Lower leg skin (tissue), 4 donors: ENCODE measurements around the gene ELMO3. TPM values are rescaled to one million over a fixed set of nuclear protein-coding genes. Genes with fewer than 3 reads are reported as not detected.
A peak's percentile ranks its signal among the peaks of the same experiment; 100 is the strongest.

Source experiments
- DNase-seq, 2 donors: peaks; one replicate each; pipeline ENCODE4 v3.0.0-alpha.2; 2019; ENCODE audit warnings: low spot score in 2 of 2
- H3K4me3 ChIP-seq: fragments of 200-600 bp; sonication (generic); 2 replicates; pipeline ENCODE4 v1.5.1; 2017; ENCODE audit warnings: mild to moderate bottlenecking, low read depth; ENCODE audit not compliant: poor library complexity, severe bottlenecking
- POLR2A ChIP-seq, 2 donors: fragments of 450-650 bp; IDR thresholded peaks; one replicate each; pipeline ENCODE4 v1.6.1; 2016 to 2017; ENCODE audit warnings: antibody characterized with exemption in 2 of 2, mild to moderate bottlenecking in 1 of 2, moderate library complexity in 1 of 2
- WGBS, 2 donors: methylation state at CpG; one replicate each; pipeline ENCODE4 v1.1.5; 2018; 5-methylcytosine and 5-hydroxymethylcytosine counted together
- intact Hi-C: fragments of 100-400 bp; cut with DNase I; formaldehyde crosslinking; loops from one replicate; pipeline ENCODE4 v1.15.0; 2023; ENCODE audit warnings: low total_unique reads
- total RNA-seq, 4 donors: library from RNA; depleted of rRNA; stranded (reverse); fragments of >200 nt; gene quantifications; one replicate each; pipeline ENCODE4 v1.1.0, GENCODE V29; 2016
- TF ChIP-seq, protein P1 (sequence below), 3 donors: fragments of 450-650 bp; IDR thresholded peaks; one replicate each; pipeline ENCODE4 v1.5.1; 2016; ENCODE audit warnings: antibody characterized with exemption in 3 of 3, mild to moderate bottlenecking in 3 of 3, moderate library complexity in 2 of 3

ELMO3 gene
- total RNA-seq, 4 donors from 2014 or later = 37.2 to 62.2 (median 51.6) TPM

DNA sequence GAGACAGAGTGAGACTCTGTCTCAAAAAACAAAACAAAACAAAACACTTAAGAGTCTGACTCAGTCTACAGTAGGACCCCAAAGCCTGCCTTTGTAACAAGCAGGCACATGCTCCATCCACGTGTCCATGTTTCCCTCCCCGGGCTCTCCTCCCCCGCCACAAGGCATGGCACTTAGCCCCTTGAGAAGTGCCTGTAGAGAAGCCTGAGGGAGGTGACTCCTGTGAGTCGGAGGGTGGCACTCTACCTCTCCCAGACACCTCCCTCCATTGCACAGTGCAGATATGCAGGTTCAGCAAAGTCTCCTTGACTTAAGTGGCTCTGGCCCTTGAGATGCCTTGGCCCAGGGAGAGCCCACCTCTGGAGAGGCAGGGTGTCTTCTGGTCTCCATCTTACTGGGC is 41.6 kb downstream of the ELMO3 start:
- intact Hi-C loops = no loop called here

DNA sequence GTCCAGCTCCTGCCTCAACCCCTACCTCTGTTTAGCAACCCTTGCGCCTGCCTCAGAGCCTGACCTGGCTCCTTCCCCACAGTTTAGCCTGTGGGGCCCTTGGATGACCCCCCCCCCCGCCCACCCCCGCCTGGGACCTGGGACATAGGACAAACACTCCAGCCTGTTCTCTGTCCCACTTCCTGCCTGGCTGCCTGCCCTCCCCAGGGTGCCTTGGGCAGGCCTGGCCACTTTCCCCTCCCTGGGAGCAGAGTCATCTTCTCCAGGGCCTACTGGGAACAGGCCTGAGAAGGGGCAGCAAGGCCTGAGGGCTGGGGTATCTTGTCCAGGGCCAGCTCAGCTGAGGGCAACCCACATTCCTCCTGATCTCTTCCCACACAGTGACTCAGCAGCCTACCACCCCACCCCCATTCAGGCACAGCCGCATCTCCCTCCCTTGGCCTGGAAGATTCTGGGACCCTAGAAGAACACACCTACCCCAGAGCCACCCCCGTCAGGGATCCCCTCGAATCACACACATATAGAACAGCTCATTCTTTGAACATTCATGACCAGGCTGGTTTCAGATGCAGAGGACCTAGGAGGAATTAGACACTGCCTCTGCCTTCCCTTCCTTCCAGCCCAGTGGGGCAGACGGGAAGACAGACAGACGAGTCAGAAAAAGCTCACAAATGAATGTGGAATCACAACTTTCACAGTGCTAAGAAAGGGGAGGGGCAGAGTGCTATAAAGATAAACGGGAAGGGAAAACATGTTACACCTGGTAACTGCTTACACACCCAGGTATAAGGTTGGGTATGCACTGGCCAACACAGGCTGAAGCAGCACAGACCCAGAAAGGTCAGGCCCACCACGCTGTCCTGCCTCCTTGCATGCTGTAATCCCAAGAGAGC is 42.3 kb downstream of the ELMO3 start:
- no peak for DNase-seq
- WGBS, 2 donors = 50 to 62% methylated on average over 9 to 10 of the region's 10 CpGs
- no peak overlapping the region for H3K4me3 ChIP-seq
- intact Hi-C loops = no loop called here
- TF ChIP-seq POLR2A (IDR thresholded peaks at IDR 0.05) = no peak
- TF ChIP-seq, protein P1, sequence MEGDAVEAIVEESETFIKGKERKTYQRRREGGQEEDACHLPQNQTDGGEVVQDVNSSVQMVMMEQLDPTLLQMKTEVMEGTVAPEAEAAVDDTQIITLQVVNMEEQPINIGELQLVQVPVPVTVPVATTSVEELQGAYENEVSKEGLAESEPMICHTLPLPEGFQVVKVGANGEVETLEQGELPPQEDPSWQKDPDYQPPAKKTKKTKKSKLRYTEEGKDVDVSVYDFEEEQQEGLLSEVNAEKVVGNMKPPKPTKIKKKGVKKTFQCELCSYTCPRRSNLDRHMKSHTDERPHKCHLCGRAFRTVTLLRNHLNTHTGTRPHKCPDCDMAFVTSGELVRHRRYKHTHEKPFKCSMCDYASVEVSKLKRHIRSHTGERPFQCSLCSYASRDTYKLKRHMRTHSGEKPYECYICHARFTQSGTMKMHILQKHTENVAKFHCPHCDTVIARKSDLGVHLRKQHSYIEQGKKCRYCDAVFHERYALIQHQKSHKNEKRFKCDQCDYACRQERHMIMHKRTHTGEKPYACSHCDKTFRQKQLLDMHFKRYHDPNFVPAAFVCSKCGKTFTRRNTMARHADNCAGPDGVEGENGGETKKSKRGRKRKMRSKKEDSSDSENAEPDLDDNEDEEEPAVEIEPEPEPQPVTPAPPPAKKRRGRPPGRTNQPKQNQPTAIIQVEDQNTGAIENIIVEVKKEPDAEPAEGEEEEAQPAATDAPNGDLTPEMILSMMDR (IDR thresholded peaks at IDR 0.05) = no peak

More for the DNA sequence above, 41.6 kb downstream of the ELMO3 start:
- no peak for DNase-seq
- WGBS, 2 donors = 54 to 56% methylated on average over 4 of the region's 4 CpGs
- TF ChIP-seq, protein P1 (IDR thresholded peaks at IDR 0.05) = no peak
- TF ChIP-seq POLR2A (IDR thresholded peaks at IDR 0.05) = no peak
- H3K4me3 ChIP-seq = no peak overlapping the region

DNA sequence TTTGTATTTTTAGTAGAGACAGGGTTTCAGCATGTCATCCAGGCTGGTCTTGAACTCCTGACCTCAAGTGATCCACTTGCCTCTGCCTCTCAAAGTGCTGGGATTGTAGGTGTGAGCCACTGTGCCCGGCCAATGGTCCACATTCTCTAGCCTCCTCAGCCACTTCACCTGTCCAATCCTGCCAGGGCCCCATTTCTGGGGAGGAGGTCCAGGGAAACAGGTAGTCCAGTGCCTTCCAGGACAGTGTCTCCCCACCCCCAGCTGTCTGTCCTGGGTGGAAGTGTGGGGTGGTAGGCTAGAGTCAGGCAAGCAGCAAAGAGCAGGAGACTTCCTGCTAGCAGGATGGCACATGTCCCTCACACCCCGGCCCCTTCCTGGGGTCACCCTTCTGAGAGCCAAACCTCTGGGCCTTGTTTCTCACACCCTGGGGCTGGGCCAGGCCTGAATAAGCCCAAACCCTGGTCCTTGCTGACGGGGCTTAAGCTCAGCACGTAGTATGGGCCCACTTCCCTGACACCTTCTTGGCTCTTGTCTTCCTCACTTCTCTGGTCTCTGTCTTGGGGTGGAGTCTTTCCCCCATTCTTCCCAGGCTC is 43.3 kb downstream of the ELMO3 start:
- H3K4me3 ChIP-seq = no peak overlapping the region
- WGBS, 2 donors = 83 to 84% methylated on average over 4 of the region's 4 CpGs
- intact Hi-C loops = no loop called here
- TF ChIP-seq POLR2A (IDR thresholded peaks at IDR 0.05) = no peak
- TF ChIP-seq, protein P1 (IDR thresholded peaks at IDR 0.05) = no peak
- no peak for DNase-seq

DNA sequence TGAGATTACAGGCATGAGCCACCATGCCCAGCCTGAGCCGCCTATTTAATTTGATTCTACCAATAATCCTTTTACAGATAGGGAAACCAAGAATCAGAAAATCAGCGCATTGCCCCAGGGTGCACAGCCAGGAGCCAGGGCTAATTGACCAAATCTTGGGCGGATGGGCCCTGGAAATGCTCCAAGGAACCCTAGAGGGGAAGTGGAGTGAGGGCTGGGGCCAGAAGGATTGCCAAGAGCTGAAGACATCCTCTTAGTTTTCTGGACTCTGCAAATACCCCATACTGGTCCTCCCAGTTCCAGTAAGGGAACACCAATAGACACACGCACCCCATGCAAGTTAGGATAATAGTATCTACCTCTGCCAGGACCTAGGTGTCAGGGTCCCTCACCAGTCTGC is 44.5 kb downstream of the ELMO3 start:
- TF ChIP-seq POLR2A (IDR thresholded peaks at IDR 0.05) = no peak
- TF ChIP-seq, protein P1 (IDR thresholded peaks at IDR 0.05) = no peak
- 72 to 75% methylated on average over 4 of the region's 4 CpGs for WGBS, 2 donors
- intact Hi-C loops = no loop called here
- no peak for DNase-seq
- no peak overlapping the region for H3K4me3 ChIP-seq

DNA sequence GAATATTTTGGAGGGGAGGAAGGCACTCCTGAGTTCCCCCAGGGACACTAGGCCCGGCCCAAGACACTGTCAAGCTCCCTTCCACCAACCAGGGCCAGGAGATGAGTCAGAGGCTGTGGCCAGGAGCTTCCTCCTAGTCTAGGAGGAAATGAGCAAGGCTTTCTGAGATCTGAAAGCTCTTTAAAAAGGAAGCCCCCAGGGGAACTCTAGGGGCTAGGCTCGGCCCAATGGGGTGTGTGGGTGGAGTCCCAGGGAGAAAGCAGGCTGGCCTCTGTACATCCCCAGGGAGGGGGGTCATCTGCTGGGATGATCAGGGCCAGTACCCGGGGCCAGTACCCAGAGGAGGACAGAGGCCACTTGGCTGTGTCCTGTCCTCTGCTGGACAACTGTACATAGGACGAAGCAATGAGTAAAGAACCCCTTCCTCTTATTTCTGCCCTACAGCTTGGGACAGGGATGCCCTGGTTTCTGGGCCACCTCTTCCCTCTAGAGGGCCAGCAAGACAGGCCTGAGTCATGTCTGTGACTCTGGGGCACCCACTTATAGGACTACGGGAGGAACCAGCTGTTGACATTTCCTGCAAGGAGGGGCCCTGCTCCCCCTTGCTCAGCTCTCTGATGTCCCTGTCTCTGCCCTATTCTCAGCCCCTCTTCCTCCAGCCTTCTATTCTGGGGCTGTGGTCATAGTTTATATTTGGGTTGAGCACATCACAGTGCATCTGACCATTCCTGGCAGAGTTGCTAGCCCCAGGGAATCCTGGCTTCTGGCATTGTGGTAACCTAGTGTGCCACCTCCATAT is 45.7 kb downstream of the ELMO3 start:
- no peak overlapping the region for H3K4me3 ChIP-seq
- TF ChIP-seq POLR2A (IDR thresholded peaks at IDR 0.05) = no peak
- TF ChIP-seq, protein P1 (IDR thresholded peaks at IDR 0.05) = no peak
- peak; percentile 68 to 93 for DNase-seq
- intact Hi-C loops = no loop called here
- 16 to 30% methylated on average over 4 to 5 of the region's 5 CpGs for WGBS, 2 donors
